H1 (cell line): ENCODE data around the gene SOCS7. TPM values are rescaled to one million over a fixed set of nuclear protein-coding genes. Genes with fewer than 3 reads are reported as not detected.

Experiments used
- CTBP2 ChIP-seq: IDR thresholded peaks from 2 replicates; pipeline ENCODE4 v1.7.0; 2011; ENCODE audit warnings: borderline replicate concordance, mild to moderate bottlenecking, moderate library complexity, mixed read lengths, low read length; ENCODE audit not compliant: insufficient read depth, insufficient read length
- USF2 ChIP-seq: IDR thresholded peaks from 2 replicates; pipeline ENCODE4 v1.6.1; 2011; ENCODE audit warnings: low read length, improper control_type of control experiment
- polyA plus RNA-seq, 7 experiments: library from polyadenylated mRNA; depleted of rRNA in 3 of 7; stranded (reverse) in 5 of 7; unstranded in 2 of 7; fragments of >200 nt in 5 of 7; fragments of 200-250 nt in 2 of 7; gene quantifications; 1 replicate in 5 of 7; 2 replicates in 1 of 7; 4 replicates in 1 of 7; pipeline versions ENCODE4 v1.2.1 to v1.2.3, GENCODE V29; 2011 to 2013; ENCODE audit warnings: missing spikeins in 2 of 7, mixed read lengths in 2 of 7
- total RNA-seq: library from RNA; stranded (reverse); fragmentation: NEBNext Ultra II Directional; extraction: Animal tissue kit (Norgen Biotek cat#: 25700); gene quantifications from 2 replicates; pipeline ENCODE4 v1.2.1, GENCODE V29; 2021

The SOCS7 gene
- total and polyA plus RNA-seq, 2 of the 8 experiments (the other 6 are each of a cell fraction or from before 2014, with no cell fraction given), result 13.5 to 26.9 TPM

GRCh38 chr17:38431346-38432145 is 79.9 kb downstream of the SOCS7 start (continued):
- TF ChIP-seq USF2 (no peak), CTBP2 (no peak)
